GM18867 (cell line): ENCODE results near the gene RAB13.
A peak's percentile ranks its signal among the peaks of the same experiment; 100 is the strongest.

Experiments used
- ATAC-seq: cut with Tn5 transposase; IDR thresholded peaks from one replicate; pipeline ENCODE4 v1.9.1; 2021; ENCODE audit warnings: mild to moderate bottlenecking, moderate library complexity; ENCODE audit not compliant: unreplicated experiment

Gene RAB13

DNA sequence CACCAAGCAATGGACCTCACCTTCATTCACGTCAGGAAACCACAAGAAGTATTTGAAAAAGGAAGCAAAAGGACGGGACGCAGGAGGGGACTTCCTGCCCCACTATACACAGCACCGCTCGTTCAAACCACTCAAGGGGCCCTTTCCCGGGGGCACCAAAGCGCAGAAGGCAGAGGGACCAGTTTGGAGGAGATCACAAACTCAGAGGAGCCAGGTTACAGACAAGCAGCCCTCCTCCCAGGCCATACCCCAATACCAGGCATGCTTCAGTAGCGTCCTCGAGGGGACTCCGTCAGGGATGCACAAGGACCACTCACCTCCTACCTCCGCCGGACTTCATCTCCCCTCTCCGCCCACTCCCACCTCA lies 28.4 kb downstream of the RAB13 start:
- ATAC-seq: peak; percentile 5

DNA sequence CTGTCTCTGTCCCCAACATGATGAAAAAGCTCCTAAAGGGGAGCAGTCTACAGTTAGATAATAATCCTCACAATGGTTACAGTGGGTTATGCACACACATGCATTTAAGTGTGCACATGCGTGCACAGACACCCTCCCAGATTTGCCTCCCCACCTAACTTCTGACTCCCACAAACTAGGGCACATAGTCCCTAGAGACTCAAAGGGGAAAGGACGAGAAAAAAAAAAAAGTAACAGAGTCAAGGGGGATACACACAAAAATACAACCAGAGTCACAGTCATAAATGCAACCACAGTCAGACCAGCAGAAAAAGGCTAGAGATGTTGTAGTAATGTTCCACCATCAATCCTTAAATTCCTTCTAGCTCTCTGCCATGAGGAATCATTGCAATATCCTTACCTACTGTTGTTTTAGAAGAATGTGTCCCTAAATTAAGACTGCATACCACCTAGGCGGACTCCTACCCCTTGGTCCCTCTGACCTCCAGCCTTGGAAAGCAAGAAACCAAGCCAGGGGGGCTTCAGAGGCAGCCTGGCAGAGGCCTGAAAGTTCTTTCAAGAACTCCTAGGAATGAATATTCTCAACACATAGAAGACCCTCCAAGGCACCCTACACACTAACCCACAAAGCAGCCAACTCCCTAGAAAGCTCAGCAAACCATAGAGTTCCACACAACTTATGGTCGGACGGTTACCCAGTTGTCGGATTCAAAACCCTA lies 29.0 kb downstream of the RAB13 start:
- no peak for ATAC-seq

GRCh38 chr1:153954826-153955225 lies 31.3 kb downstream of the RAB13 start:
- no peak for ATAC-seq

GRCh38 chr1:153953859-153954365 lies 32.2 kb downstream of the RAB13 start:
- no peak for ATAC-seq

DNA sequence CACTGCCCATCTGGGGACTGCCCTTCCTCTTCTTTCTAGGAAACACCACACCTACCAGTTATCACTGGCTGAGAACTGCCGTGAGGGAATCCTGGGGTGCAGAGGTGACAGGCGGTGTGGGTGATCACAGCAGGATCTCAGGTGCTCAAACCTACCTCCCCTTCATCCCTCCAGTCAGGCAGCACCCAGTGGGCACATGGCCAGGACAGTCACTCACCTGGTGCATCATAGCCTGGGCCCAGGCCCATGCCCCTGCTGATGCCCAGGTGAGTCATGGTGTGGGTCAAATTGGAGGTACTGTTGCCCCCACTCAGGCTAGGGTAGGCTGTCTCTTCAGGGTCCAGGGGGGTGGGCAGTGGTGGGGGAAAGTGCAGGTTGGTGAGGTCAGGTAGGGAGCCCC lies 34.3 kb downstream of the RAB13 start:
- no peak for ATAC-seq

GRCh38 chr1:153951183-153951582 lies 35.0 kb downstream of the RAB13 start:
- no peak for ATAC-seq

- peak; percentile 65 for ATAC-seq
These were observed 39.4 kb downstream of the RAB13 start, which contains the start of gene DENND4B for GRCh38 chr1:153946622-153947241. DENND4B (minus strand) TSS chr1:153946718; CDS start chr1:153944374, 2,344 bp downstream.

DNA sequence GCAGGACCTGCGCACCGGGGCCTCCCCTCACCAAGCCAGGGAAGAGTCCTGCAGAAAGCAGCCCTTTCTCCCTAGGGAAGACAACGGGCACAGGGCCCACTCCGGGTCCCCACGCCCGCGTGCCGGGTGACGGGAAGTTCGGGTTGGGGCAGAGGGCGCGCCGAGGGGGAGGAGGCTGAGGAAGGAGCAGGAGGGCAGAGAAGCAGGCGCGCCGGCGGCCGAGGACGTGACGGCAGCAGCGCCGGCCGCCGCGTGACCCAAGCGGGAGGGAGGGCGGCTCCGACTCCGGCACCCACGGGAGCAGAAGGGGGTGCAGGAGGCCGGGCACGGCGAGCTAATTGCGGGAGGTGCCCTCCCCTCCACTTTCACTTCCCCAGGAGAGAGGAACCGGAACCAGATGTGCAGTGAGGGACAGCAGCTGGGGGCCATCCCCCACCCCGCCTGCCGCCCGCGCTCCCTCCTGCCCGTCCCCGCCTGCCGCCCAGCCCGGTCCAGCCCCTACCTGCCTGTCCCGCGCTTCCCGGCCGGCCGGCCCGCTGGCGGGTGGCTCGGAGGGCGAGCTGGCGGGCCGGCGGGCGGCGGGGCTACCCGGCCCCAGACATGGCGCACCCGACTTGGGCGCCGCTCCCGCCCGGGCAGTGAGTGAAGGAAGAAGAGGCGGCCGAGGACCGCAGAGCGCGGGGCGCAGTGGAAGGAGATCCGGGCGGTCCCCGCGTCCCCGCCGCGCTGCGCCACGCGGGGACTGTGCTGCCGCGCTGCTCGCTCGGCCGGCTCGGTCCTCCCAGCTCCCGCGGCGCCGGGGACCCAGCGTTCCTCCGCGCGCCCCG lies 40.1 kb downstream of the RAB13 start:
- ATAC-seq: peak; percentile 70

DNA sequence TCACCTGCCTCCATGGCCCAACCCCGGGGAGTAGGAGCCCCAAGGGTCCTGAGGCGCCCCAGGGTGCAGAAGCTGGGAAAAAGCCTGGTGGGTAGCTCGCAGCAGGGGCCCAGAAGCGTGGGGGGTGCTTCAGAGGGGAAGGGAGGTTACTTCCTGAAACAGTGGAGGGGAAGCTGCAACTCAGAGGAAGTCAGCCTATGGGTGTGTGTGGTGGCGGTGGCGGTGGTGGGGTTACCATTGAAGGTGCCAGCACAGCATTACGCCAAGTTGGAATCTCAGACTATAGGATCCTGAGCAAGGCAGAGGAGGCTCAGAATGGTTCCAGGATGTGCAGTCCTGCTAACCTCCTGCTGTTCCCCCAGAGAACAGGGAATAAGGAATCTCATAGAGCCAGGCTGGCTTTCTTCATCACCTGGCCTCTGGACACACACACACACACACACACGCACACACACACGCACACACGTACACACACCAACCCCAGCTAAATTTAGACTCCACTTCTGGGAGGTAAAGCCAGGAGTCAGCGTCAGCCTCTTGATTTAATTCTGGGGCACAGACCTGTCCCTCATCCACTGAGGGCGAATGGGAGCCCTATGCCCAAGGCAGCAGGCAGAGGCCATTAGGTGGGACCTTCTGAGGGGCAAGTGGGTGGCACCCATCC lies 40.9 kb downstream of the RAB13 start:
- peak; percentile 29 for ATAC-seq

- ATAC-seq: no peak
These were observed 41.4 kb downstream of the RAB13 start for GRCh38 chr1:153944827-153945117.

DNA sequence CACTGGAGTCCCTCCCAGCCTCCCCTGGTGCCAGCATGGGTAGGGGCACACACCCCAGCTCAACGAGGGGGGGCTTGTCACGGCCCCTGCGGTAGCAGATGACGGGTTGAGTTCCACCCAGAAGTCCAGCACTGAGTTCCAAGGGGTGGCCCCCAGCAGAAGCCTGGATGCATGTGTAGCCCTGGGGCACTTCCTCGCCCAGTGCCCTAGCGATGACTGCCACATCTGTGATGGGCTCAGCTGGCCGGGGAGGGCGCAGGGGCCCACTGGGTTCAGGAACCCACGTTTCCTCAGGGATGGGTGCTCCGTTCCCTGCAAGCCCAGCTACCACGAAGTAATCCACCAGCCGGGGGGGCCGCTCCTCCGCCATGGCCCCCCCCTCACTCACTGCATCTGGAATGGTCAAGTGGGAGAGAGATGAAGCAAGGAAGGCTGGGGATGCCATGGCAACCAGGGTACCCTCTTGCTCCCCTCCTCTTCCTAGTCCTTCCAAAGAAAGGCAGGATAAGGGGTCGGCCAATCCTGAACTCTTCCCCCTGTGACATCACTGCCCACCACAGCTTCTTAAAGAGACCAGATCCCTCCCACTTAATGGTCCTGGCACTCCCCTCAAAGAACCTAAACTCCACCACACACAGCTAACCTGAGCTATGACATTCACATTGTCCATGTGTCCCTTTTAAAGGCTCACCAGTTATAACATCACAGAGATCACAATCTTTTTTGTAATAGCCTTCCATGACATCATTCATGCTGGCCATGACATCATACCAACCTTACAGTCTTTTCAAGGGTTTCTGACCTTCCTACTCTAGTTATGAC lies 41.9 kb downstream of the RAB13 start:
- ATAC-seq: no peak

DNA sequence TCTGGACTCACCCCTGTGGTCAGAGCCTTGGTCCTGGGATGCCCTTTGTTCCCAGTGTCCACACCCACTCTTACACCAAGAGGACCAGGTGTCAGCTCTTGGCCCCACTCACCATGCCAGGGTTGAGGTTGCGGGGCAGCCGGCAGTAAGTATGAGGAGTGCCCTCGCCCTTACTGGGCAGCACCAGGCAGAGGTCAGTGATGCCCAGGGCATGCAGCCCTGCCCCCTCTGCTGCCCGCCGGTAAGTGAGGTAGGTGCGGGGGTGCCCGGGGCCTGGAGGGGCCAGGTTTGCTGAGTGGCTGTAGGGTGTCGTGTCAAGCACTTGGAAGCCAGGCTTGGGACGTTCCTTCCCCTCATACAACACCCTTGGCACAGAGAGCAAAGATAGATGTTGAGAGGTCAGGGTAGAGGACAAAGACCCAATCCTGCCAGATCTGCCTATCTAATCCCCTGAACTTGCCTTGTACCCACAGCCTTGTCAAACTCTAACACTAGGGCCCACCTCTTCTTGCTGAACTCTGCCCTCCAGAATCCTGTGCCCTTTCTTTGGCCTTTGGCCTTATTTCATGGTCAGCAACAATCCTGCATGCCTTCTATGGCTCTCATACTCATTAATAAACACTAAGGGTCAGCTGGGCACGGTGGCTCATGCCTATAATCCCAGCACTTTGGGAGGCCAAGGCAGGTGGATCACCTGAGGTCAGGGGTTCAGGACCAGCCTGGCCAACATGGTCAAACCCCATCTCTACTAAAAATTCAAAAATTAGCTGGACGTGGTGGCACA lies 43.2 kb downstream of the RAB13 start:
- no peak for ATAC-seq

DNA sequence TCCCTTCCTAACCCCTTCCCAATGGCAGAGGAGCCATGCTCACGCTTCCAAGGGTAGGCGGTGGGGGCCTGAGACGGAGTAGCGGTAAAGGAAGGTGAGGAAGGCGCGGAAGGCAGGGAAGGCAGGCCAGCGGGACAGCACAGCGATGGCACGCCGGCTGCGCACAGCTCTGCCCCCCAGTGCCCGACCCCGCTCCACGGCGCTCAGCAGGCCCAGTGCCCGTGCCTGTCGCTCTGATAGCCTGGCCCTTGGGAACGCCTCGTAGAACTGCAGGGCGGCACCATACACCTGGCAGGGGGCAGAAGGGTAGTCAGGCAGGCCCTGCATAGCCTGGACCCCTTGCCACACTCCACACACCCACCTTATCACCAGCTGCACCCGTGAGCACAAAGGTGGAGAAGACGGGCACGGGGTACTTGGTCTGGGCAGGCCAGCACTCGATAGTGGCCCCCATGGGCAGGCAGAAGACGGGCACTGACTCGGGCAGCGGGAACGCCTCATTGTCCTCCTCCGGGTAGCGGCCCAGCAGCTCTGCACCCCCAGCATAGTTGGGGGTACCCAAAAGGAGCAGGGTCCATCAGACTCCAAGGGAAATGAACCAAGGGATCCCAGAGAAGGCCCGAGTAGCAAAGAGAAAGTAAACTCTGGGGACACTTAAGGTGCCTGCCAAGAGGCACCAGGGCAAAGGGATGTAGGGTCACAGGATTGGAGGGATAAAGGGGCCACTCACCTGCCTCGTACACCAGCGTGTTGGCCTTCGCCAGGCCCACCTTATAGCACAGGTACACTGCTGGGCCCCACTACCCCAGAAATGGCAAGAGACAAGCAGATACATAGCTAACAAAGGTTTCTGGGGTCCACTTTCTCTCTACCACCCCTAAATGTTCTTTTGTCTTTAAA lies 44.1 kb downstream of the RAB13 start:
- no peak for ATAC-seq

- ATAC-seq: no peak
These were observed 45.4 kb downstream of the RAB13 start for GRCh38 chr1:153940756-153941155.

- ATAC-seq: no peak
These were observed 46.7 kb downstream of the RAB13 start for GRCh38 chr1:153939476-153939875.

GRCh38 chr1:153938996-153939395 lies 47.1 kb downstream of the RAB13 start:
- ATAC-seq: no peak

DNA sequence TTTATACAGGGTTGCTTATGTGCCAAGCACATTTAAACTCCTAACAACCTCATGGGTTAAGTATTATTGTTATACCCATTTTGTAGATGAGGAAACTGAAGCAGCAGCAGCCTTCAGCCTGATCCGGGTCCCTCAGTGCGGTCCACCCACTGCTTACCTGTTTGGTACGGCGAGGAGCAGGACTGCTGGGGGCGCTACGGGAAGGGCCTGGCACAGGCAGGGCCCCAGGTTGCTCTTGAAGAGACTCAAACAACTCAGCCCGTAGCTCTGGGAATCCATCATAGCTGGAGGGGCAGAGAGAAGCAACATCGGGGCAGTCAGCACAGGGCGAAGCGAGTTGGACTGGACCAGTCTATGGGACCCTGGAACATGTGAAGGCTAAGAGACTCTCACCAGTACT lies 48.8 kb downstream of the RAB13 start:
- no peak for ATAC-seq

DNA sequence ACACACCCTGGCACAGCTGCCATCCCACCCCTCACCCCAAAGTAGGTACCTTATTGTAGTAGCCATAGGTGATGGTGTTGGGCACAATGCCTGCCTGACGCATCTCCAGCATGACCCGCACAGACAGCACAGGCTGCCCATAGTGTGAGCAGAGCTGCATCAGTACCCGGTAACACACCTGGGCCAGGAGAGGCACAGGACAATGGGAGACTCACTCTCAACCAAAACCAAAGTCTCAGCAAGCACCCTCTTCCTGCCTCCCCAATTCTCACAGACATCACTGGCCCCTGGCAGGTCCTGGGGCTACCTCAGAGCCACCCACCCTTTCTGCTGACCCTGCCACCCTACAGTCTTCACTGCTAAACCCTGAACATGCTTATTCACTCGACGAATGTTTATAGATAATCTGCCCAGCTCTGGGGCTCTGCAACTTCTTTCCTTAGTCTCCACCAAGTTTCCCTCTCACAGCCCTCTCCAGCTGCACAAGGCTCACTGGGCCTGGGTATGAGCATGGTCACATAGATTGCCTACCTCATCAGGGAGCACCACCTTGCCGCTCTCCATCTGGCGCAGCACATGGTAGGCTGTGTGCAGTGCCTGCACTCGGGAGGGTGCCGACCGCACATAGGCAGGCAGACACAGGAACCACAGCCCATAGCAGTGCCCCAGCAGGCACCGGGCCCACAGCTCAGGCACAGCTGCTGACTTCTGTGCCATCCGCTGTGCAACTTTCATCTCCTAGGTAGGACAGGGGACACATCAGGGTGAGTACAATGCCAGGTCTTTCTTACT lies 49.9 kb downstream of the RAB13 start:
- no peak for ATAC-seq
